IMR-90 (cell line): Measurements from ENCODE around the gene HAND1. TPM values are rescaled to one million over a fixed set of nuclear protein-coding genes. Genes with fewer than 3 reads are reported as not detected.

ENCODE experiments used
- ATAC-seq: fragments of 200-7000 bp; cut with Tn5 transposase; 2 replicates; pipeline ENCODE4 v1.9.1; 2020; ENCODE audit warnings: low read depth, mild to moderate bottlenecking, moderate library complexity
- BruUV-seq: library from RNA; stranded (reverse); fragments of 400-500 nt; replicated peaks from 2 replicates; lab custom pipeline; 2021; lab: Mats Ljungman, UMichigan
- CTCF ChIA-PET: fragments of 300-600 bp; formaldehyde crosslinking; extraction: SDS; loops from one replicate; lab custom pipeline; 2021; ENCODE audit warnings: antibody characterized with exemption; lab: Yijun Ruan, JAX
- POLR2A ChIA-PET: fragments of 300-600 bp; sonication (Branson Sonifier 250); formaldehyde crosslinking; loops from one replicate; lab custom pipeline; 2022; ENCODE audit warnings: antibody characterized with exemption; ENCODE audit not compliant: unreplicated experiment; lab: Charles Lee
- DNase-seq: peaks from one replicate; pipeline ENCODE4 v3.0.0; 2013
- H2AFZ ChIP-seq: replicated peaks from 2 replicates; pipeline ENCODE3; 2013; ENCODE audit warnings: low read length, mild to moderate bottlenecking; ENCODE audit not compliant: poor library complexity
- H2AK5ac ChIP-seq: 2 replicates; pipeline ENCODE4 v1.6.1; 2013; ENCODE audit warnings: low read depth, low read length, inconsistent platforms
- H2AK9ac ChIP-seq: replicated peaks from 2 replicates; pipeline ENCODE3; 2013; ENCODE audit warnings: mild to moderate bottlenecking, low read depth, low read length, moderate library complexity; ENCODE audit not compliant: poor library complexity
- H2BK120ac ChIP-seq: 2 replicates; pipeline ENCODE4 v1.6.1; 2013; ENCODE audit warnings: low read depth, low read length, inconsistent platforms
- H2BK15ac ChIP-seq: 3 replicates; pipeline ENCODE4 v1.6.1; 2013; ENCODE audit warnings: low read depth, low read length, inconsistent platforms
- H2BK20ac ChIP-seq: 2 replicates; pipeline ENCODE4 v1.6.1; 2013; ENCODE audit warnings: low read depth, mild to moderate bottlenecking, inconsistent platforms, low read length, moderate library complexity
- H2BK5ac ChIP-seq: 2 replicates; pipeline ENCODE4 v1.6.1; 2013; ENCODE audit warnings: mild to moderate bottlenecking, low read depth, low read length, inconsistent platforms; ENCODE audit not compliant: poor library complexity, severe bottlenecking
- H3K14ac ChIP-seq: replicated peaks from 2 replicates; pipeline ENCODE4 v1.6.1; 2013; ENCODE audit warnings: low read depth, low read length, inconsistent platforms
- H3K18ac ChIP-seq: 2 replicates; pipeline ENCODE4 v1.6.1; 2013; ENCODE audit warnings: low read depth, low read length, control low read depth
- H3K23ac ChIP-seq: 2 replicates; pipeline ENCODE4 v1.6.1; 2013; ENCODE audit warnings: low read depth, low read length, inconsistent platforms
- H3K27ac ChIP-seq: 2 replicates; pipeline ENCODE4 v1.5.1; 2013; ENCODE audit warnings: mild to moderate bottlenecking, control low read depth, low read length; ENCODE audit not compliant: insufficient read depth
- H3K27me3 ChIP-seq: 2 replicates; pipeline ENCODE4 v1.6.1; 2013; ENCODE audit warnings: low read length; ENCODE audit not compliant: control insufficient read depth, insufficient read depth
- H3K36me3 ChIP-seq: 2 replicates; pipeline ENCODE4 v1.6.1; 2013; ENCODE audit warnings: low read length, mixed read lengths; ENCODE audit not compliant: control insufficient read depth, insufficient read depth
- H3K4ac ChIP-seq: 2 replicates; pipeline ENCODE4 v1.6.1; 2013; ENCODE audit warnings: low read depth, low read length, inconsistent platforms
- H3K4me1 ChIP-seq: 2 replicates; pipeline ENCODE4 v1.6.1; 2013; ENCODE audit warnings: low read length, mixed read lengths; ENCODE audit not compliant: control insufficient read depth, insufficient read depth
- H3K4me2 ChIP-seq: 2 replicates; pipeline ENCODE4 v1.6.1; 2013; ENCODE audit warnings: low read depth, mild to moderate bottlenecking, control low read depth, low read length, moderate library complexity
- H3K4me3 ChIP-seq: 2 replicates; pipeline ENCODE4 v1.5.1; 2013; ENCODE audit warnings: low read depth, mild to moderate bottlenecking, control low read depth, low read length, moderate library complexity; ENCODE audit not compliant: insufficient read depth
- H3K56ac ChIP-seq: 2 replicates; pipeline ENCODE4 v1.6.1; 2013; ENCODE audit warnings: low read length, inconsistent platforms; ENCODE audit not compliant: insufficient read depth; ENCODE audit errors: extremely low read depth
- H3K79me1 ChIP-seq, 2 experiments: 2 replicates each; pipeline ENCODE4 v1.6.1; 2013; ENCODE audit warnings: low read length in 2 of 2, inconsistent platforms in 1 of 2, low read depth in 1 of 2
- H3K9ac ChIP-seq: 2 replicates; pipeline ENCODE4 v1.6.1; 2013; ENCODE audit warnings: low read depth, low read length, control low read depth
- H3K9me1 ChIP-seq: 2 replicates; pipeline ENCODE4 v1.6.1; 2013; ENCODE audit warnings: low read length, inconsistent platforms; ENCODE audit not compliant: insufficient read depth
- H3K9me3 ChIP-seq: 2 replicates; pipeline ENCODE4 v1.6.1; 2013; ENCODE audit warnings: low read length; ENCODE audit not compliant: control insufficient read depth, insufficient read depth
- H4K20me1 ChIP-seq: 2 replicates; pipeline ENCODE4 v1.6.1; 2013; ENCODE audit warnings: low read length, inconsistent platforms; ENCODE audit not compliant: insufficient read depth
- H4K5ac ChIP-seq: 2 replicates; pipeline ENCODE4 v1.6.1; 2013; ENCODE audit warnings: mild to moderate bottlenecking, low read depth, low read length, control low read depth
- H4K8ac ChIP-seq, 2 experiments: 2 replicates each; pipeline ENCODE4 v1.6.1; 2013; ENCODE audit warnings: low read depth in 2 of 2, low read length in 2 of 2, control low read depth in 1 of 2, inconsistent platforms in 1 of 2
- H4K91ac ChIP-seq: 2 replicates; pipeline ENCODE4 v1.6.1; 2013; ENCODE audit warnings: low read depth, low read length, inconsistent platforms; ENCODE audit not compliant: insufficient read depth
- BHLHE40 ChIP-seq: fragments of 150-350 bp; IDR thresholded peaks from 2 replicates; pipeline ENCODE4 v1.6.1; 2016; ENCODE audit warnings: mild to moderate bottlenecking, low read depth, low read length
- CEBPB ChIP-seq: IDR thresholded peaks from 2 replicates; pipeline ENCODE4 v1.6.1; 2012; ENCODE audit warnings: low read depth, low read length, improper control_type of control experiment
- CHD1 ChIP-seq: IDR thresholded peaks from 2 replicates; pipeline ENCODE4 v1.6.1; 2012; ENCODE audit warnings: low read depth, low read length, improper control_type of control experiment
- CTCF ChIP-seq: conservative IDR thresholded peaks from 2 replicates; pipeline ENCODE4 v1.5.1; 2012; ENCODE audit warnings: mild to moderate bottlenecking, low read depth, low read length, improper control_type of control experiment
- ELK1 ChIP-seq: fragments of 150-350 bp; IDR thresholded peaks from 2 replicates; pipeline ENCODE4 v1.6.1; 2016; ENCODE audit warnings: low read depth, mild to moderate bottlenecking, low read length, moderate library complexity, borderline replicate concordance
- FOS ChIP-seq: fragments of 150-350 bp; IDR thresholded peaks from 2 replicates; pipeline ENCODE4 v1.6.1; 2016; ENCODE audit warnings: low read depth, low read length
- MAFK ChIP-seq: IDR thresholded peaks from 2 replicates; pipeline ENCODE4 v1.6.1; 2012; ENCODE audit warnings: low read depth, low read length, improper control_type of control experiment
- MAZ ChIP-seq: IDR thresholded peaks from 2 replicates; pipeline ENCODE4 v1.6.1; 2012; ENCODE audit warnings: low read depth, mild to moderate bottlenecking, low read length, improper control_type of control experiment, moderate library complexity, borderline replicate concordance
- MXI1 ChIP-seq: IDR thresholded peaks from 2 replicates; pipeline ENCODE4 v1.6.1; 2012; ENCODE audit warnings: low read depth, mild to moderate bottlenecking, low read length, moderate library complexity, borderline replicate concordance
- NFE2L2 ChIP-seq: fragments of 150-350 bp; IDR thresholded peaks from 2 replicates; pipeline ENCODE4 v1.6.1; 2016; ENCODE audit warnings: low read depth, mild to moderate bottlenecking, low read length
- POLR2A ChIP-seq: IDR thresholded peaks from 2 replicates; pipeline ENCODE4 v1.6.1; 2012; ENCODE audit warnings: mild to moderate bottlenecking, low read depth, low read length
- RAD21 ChIP-seq: IDR thresholded peaks from 2 replicates; pipeline ENCODE4 v1.6.1; 2012; ENCODE audit warnings: low read length, improper control_type of control experiment
- RCOR1 ChIP-seq: IDR thresholded peaks from 2 replicates; pipeline ENCODE4 v1.6.1; 2012; ENCODE audit warnings: mild to moderate bottlenecking, low read length, improper control_type of control experiment; ENCODE audit not compliant: insufficient replicate concordance
- RFX5 ChIP-seq: IDR thresholded peaks from 2 replicates; pipeline ENCODE4 v1.8.0; 2012; ENCODE audit warnings: low read depth, mild to moderate bottlenecking, low read length, moderate library complexity
- SMC3 ChIP-seq: fragments of 150-350 bp; IDR thresholded peaks from 2 replicates; pipeline ENCODE4 v1.6.1; 2016; ENCODE audit warnings: low read depth, mild to moderate bottlenecking, antibody characterized with exemption, low read length, moderate library complexity
- WGBS, 2 experiments: methylation state at CpG; one replicate each; pipeline versions ENCODE4 v1.1.5 to v1.1.7; 2013; ENCODE audit warnings: missing lambda C conversion rate in 2 of 2; ENCODE audit not compliant: insufficient read length in 1 of 2; ENCODE audit errors: extremely low coverage in 2 of 2; 5-methylcytosine and 5-hydroxymethylcytosine counted together
- dilution Hi-C: fragments of 300-500 bp; cut with HindIII; formaldehyde crosslinking; loops from one replicate; pipeline ENCODE4 v1.14.3; 2018; ENCODE audit warnings: low sequenced_read_pairs; ENCODE audit not compliant: unreplicated experiment
- in situ Hi-C: fragments of 300-500 bp; cut with MboI; formaldehyde crosslinking; loops from 3 replicates; pipeline ENCODE4 v1.14.3; 2019; ENCODE audit warnings: low sequenced_read_pairs, inconsistent platforms, mixed read lengths
- intact Hi-C: fragments of 100-400 bp; cut with micrococcal nuclease; formaldehyde crosslinking; loops from 2 replicates; pipeline ENCODE4 v1.10.0; 2022
- polyA plus RNA-seq, 3 experiments: library from polyadenylated mRNA; depleted of rRNA; stranded (reverse); fragments of >200 nt; gene quantifications; 2 replicates each; pipeline ENCODE4 v1.2.3, GENCODE V29; 2012; ENCODE audit warnings: low replicate concordance in 1 of 3
- total RNA-seq: library from RNA; depleted of rRNA; stranded (reverse); fragments of >200 nt; gene quantifications from 2 replicates; pipeline ENCODE4 v1.2.3, GENCODE V29; 2012
- TF ChIP-seq, protein P1 (sequence below): fragments of 150-350 bp; IDR thresholded peaks from 2 replicates; pipeline ENCODE4 v1.6.1; 2017; ENCODE audit warnings: mild to moderate bottlenecking, antibody characterized with exemption, low read length, low read depth

HAND1 gene
- total and polyA plus RNA-seq, 2 of the 4 experiments (the other 2 are of a cell fraction) = not detected

- H3K79me1 ChIP-seq = no peaks in the 10 kb centered on the region
- no peak overlapping the region for H4K5ac ChIP-seq
- H3K4me2 ChIP-seq = no peak overlapping the region
- no peaks in the 10 kb centered on the region for H3K4me1 ChIP-seq
- H4K20me1 ChIP-seq = no peaks in the 10 kb centered on the region
- no peak overlapping the region for H2BK120ac ChIP-seq
- H4K8ac ChIP-seq = no peak overlapping the region
- DNase-seq (no peak), ATAC-seq (no peak)
- no peaks in the 10 kb centered on the region for H3K9me1 ChIP-seq
- no peak overlapping the region for H2BK15ac ChIP-seq
- WGBS, 2 experiments = 100% methylated on average over 3 of the region's 9 CpGs; no CpG with 5 or more reads in 1 of the 2 experiments
- no peaks in the 10 kb centered on the region for H3K9me3 ChIP-seq
- H3K27me3 ChIP-seq = peaks cover 52% of the 10 kb centered on the region
- no peak overlapping the region for H3K4me3 ChIP-seq
- in situ Hi-C loops = no loop called here
- H3K56ac ChIP-seq = no peak overlapping the region
- no TSS peak for BruUV-seq
- H3K27ac ChIP-seq = no peak overlapping the region
- ChIA-PET CTCF (no interaction called here), POLR2A (no interaction called here)
- H3K4ac ChIP-seq = no peak overlapping the region
- no peak overlapping the region for H2BK20ac ChIP-seq
- no peak overlapping the region for H3K18ac ChIP-seq
- H2AK5ac ChIP-seq = no peak overlapping the region
- H2AFZ ChIP-seq = no peak overlapping the region
- no peak overlapping the region for H3K23ac ChIP-seq
- H3K9ac ChIP-seq = no peak overlapping the region
- H2AK9ac ChIP-seq = no peak overlapping the region
- no peak overlapping the region for H4K91ac ChIP-seq
- no peak overlapping the region for H2BK5ac ChIP-seq
- no peaks in the 10 kb centered on the region for H3K36me3 ChIP-seq
- intact Hi-C loops = no loop called here
- no peak for TF ChIP-seq MAZ
- no peak for TF ChIP-seq FOS
- no peak for TF ChIP-seq MAFK
- no peak for TF ChIP-seq POLR2A
- no peak for TF ChIP-seq CTCF
- no peak for TF ChIP-seq SMC3
- no peak for TF ChIP-seq ELK1
- no peak for TF ChIP-seq MXI1
- no peak for TF ChIP-seq NFE2L2
- TF ChIP-seq, protein P1, sequence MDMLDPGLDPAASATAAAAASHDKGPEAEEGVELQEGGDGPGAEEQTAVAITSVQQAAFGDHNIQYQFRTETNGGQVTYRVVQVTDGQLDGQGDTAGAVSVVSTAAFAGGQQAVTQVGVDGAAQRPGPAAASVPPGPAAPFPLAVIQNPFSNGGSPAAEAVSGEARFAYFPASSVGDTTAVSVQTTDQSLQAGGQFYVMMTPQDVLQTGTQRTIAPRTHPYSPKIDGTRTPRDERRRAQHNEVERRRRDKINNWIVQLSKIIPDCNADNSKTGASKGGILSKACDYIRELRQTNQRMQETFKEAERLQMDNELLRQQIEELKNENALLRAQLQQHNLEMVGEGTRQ = no peak
- TF ChIP-seq CEBPB = no peak
- TF ChIP-seq RCOR1 = no peak
- TF ChIP-seq BHLHE40 = no peak
- TF ChIP-seq CHD1 = no peak
- TF ChIP-seq RAD21 = no peak
- no peak for TF ChIP-seq RFX5
- no peak overlapping the region for H3K14ac ChIP-seq
- dilution Hi-C loops = no loop called here
Observed at GRCh38 chr5:154517810-154518437, 39.9 kb upstream of the HAND1 start.
